ENCODE measurements around the gene RNLS. TPM values are rescaled to one million over a fixed set of nuclear protein-coding genes. Genes with fewer than 3 reads are reported as not detected.

Gene RNLS
- total RNA-seq, 4 donors from 2014 or later, result 10.6 to 38.7 (median 28.2) TPM

DNA sequence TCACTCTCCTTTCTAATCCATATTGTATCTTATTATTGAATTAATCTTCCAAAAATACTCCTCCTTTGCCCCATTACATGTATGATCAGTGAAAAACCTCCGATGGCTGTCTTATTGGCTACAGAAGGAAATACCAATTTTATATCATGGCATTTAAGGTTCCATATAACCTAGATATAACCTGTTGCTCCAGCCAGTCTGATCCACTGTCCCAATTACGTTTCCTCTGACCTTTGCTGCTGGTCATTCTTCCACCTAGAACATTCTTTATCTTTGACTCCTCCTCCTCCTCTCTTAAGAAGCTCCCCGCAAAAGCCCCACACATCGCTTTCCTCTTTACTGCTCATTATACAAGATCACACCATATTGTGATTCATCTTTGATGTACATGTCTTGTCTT, 161.5 kb downstream of the RNLS start:
- no peak overlapping the region for H3K27ac ChIP-seq
- WGBS, 2 donors, result 96 to 98% methylated on average over 4 of the region's 4 CpGs
- H3K4me3 ChIP-seq (replicated peaks in 1 of 3), result no peak overlapping the region
- no peak for DNase-seq
- H3K27me3 ChIP-seq, result no peaks in the 10 kb centered on the region
- no peaks in the 10 kb centered on the region for H3K9me3 ChIP-seq
- no peaks in the 10 kb centered on the region for H3K36me3 ChIP-seq
- intact Hi-C loops (cut with DNase I), result no loop called here
- H3K4me1 ChIP-seq, result peaks cover 0 to 3% of the 10 kb centered on the region in 2 donors
- TF ChIP-seq, protein P1, sequence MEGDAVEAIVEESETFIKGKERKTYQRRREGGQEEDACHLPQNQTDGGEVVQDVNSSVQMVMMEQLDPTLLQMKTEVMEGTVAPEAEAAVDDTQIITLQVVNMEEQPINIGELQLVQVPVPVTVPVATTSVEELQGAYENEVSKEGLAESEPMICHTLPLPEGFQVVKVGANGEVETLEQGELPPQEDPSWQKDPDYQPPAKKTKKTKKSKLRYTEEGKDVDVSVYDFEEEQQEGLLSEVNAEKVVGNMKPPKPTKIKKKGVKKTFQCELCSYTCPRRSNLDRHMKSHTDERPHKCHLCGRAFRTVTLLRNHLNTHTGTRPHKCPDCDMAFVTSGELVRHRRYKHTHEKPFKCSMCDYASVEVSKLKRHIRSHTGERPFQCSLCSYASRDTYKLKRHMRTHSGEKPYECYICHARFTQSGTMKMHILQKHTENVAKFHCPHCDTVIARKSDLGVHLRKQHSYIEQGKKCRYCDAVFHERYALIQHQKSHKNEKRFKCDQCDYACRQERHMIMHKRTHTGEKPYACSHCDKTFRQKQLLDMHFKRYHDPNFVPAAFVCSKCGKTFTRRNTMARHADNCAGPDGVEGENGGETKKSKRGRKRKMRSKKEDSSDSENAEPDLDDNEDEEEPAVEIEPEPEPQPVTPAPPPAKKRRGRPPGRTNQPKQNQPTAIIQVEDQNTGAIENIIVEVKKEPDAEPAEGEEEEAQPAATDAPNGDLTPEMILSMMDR (IDR thresholded peaks at IDR 0.05), result no peak
- TF ChIP-seq POLR2A (IDR thresholded peaks at IDR 0.05), result no peak

DNA sequence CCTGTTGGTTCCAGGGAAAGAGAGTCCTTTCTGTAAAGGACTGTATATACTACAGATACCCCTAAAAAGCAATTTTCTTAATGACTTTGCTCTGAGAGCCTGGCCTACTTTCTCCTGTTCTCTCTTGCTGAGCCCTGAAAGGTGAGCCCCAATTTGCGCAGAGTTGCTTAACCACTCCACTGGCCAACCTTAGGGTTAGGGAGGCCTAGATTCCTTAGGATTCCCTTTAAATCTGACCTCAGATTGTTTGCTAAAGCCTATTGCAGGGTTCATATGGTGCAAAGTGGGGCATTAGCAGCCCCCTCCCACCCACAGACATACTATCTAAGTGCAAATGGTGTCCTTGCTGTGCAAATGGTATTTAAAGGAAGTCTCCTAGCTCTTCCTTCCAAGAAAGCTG, 164.2 kb downstream of the RNLS start:
- TF ChIP-seq POLR2A (IDR thresholded peaks at IDR 0.05), result no peak
- TF ChIP-seq, protein P1 (IDR thresholded peaks at IDR 0.05), result no peak
- no peaks in the 10 kb centered on the region for H3K27me3 ChIP-seq
- intact Hi-C loops (cut with DNase I), result no loop called here
- no peak overlapping the region for H3K4me3 ChIP-seq (replicated peaks in 1 of 3)
- H3K4me1 ChIP-seq, result no peaks in the 10 kb centered on the region
- H3K36me3 ChIP-seq, result no peaks in the 10 kb centered on the region
- no peak overlapping the region for H3K27ac ChIP-seq
- 85 to 95% methylated on average over 1 of the region's 1 CpG for WGBS, 2 donors
- no peaks in the 10 kb centered on the region for H3K9me3 ChIP-seq
- no peak for DNase-seq

DNA sequence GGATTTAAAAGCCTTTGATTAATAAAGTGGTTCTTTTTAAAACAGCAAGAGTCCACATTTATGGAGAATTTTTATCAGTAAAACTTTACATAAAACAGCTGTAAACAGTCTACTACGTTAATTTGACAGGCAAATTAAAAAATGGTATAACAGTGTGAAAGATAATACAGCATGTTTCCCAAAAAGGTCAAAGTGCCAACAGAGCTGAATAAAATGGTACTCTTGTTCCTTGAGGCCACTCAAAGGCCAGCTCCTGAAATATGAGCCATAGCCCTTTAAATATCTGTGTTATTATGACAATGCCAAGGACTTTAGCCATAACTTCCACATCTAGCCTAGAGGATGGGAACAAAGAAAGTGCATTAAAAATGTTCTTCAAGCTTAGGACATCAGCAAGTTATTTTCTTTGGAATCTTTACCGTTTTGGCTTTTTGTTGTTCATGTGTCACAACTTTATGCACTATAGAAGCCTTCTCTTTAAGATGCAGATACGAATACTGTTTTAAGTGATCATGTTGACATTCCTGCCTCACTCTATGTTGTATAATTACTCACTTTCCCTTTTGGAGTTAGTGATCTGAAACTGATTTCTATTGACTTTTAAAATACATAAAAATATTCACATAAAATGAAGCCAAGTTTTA, 165.6 kb downstream of the RNLS start:
- TF ChIP-seq, protein P1 (IDR thresholded peaks at IDR 0.05), result no peak
- TF ChIP-seq POLR2A (IDR thresholded peaks at IDR 0.05), result no peak
- Histone ChIP-seq H3K4me1 (no peaks in the 10 kb centered on the region), H3K4me3 (replicated peaks in 1 of 3) (no peak overlapping the region), H3K36me3 (no peaks in the 10 kb centered on the region), H3K9me3 (no peaks in the 10 kb centered on the region), H3K27ac (no peak overlapping the region), H3K27me3 (no peaks in the 10 kb centered on the region)
- intact Hi-C loops (cut with DNase I), result no loop called here
- WGBS, 2 donors, result 74 to 76% methylated on average over 3 of the region's 3 CpGs
- no peak for DNase-seq

DNA sequence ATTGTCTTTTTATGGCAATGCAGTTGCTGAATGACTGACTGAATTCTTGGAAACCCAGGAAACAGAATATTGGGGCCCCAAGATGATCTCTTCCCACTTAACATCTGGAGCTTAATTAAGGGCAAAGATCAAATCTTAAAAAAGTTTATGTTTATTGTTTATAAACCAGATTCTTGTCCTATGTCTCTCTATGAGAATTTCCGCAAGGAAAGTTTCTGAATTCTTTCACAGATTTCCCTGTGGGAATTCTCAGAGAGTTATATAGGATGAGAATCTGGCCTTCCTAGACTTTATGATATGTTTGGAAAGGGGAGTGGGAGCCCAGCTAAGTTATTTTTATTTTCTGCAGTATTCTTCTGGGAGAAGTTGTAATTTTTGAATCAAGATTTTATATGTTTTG, 166.3 kb downstream of the RNLS start:
- intact Hi-C loops (cut with DNase I), result no loop called here
- Histone ChIP-seq H3K27ac (no peak overlapping the region), H3K4me3 (replicated peaks in 1 of 3) (no peak overlapping the region), H3K9me3 (no peaks in the 10 kb centered on the region), H3K27me3 (no peaks in the 10 kb centered on the region), H3K4me1 (no peaks in the 10 kb centered on the region), H3K36me3 (no peaks in the 10 kb centered on the region)
- WGBS, 2 donors, result 94 to 95% methylated on average over 1 of the region's 1 CpG
- TF ChIP-seq POLR2A (IDR thresholded peaks at IDR 0.05), result no peak
- TF ChIP-seq, protein P1 (IDR thresholded peaks at IDR 0.05), result no peak
- DNase-seq, result no peak

DNA sequence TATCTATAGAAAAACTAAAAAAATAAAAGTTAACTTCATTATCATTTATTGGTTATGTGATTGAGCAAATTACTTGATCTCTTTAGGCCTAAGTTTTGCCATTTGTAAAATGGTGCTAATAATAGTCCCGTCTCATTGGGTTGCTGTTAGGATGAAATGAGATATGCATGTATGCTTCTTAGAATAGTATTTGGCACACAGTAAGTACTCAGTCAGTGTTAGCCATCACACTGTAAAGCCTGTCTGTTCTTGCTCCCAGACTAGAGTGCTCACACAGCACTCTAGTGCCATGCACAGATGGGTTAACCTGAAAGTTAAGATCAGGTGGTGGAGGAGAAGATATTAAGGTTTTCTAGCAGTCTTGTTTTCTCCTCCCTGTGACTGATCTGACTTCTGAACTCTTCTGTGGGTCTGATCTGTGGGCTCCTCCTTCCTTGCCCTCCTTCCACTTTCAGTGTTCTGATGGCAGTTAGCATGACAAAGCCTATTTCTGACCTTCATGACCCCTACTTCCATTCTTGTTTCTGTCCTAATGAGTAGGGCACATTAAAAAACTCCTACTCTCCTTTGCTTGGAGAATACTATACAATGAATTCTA, 167.5 kb downstream of the RNLS start:
- TF ChIP-seq, protein P1 (IDR thresholded peaks at IDR 0.05), result no peak
- TF ChIP-seq POLR2A (IDR thresholded peaks at IDR 0.05), result no peak

More for the DNA sequence above, 167.5 kb downstream of the RNLS start:
- Histone ChIP-seq H3K27ac (no peak overlapping the region), H3K27me3 (no peaks in the 10 kb centered on the region), H3K36me3 (no peaks in the 10 kb centered on the region), H3K9me3 (no peaks in the 10 kb centered on the region), H3K4me3 (replicated peaks in 1 of 3) (no peak overlapping the region), H3K4me1 (no peaks in the 10 kb centered on the region)
- WGBS, 2 donors, result 91 to 95% methylated on average over 1 of the region's 1 CpG
- no peak for DNase-seq
- intact Hi-C loops (cut with DNase I), result no loop called here

All from thyroid gland (tissue), 4 donors.